IMR-90 (cell line): ENCODE results near the gene CNOT2. TPM values are rescaled to one million over a fixed set of nuclear protein-coding genes. Genes with fewer than 3 reads are reported as not detected.

Experiments used
- ATAC-seq: fragments of 200-7000 bp; cut with Tn5 transposase; 2 replicates; pipeline ENCODE4 v1.9.1; 2020; ENCODE audit warnings: low read depth, mild to moderate bottlenecking, moderate library complexity
- BruUV-seq: library from RNA; stranded (reverse); fragments of 400-500 nt; replicated peaks from 2 replicates; lab custom pipeline; 2021; lab: Mats Ljungman, UMichigan
- CTCF ChIA-PET: fragments of 300-600 bp; formaldehyde crosslinking; extraction: SDS; loops from one replicate; lab custom pipeline; 2021; ENCODE audit warnings: antibody characterized with exemption; lab: Yijun Ruan, JAX
- POLR2A ChIA-PET: fragments of 300-600 bp; sonication (Branson Sonifier 250); formaldehyde crosslinking; loops from one replicate; lab custom pipeline; 2022; ENCODE audit warnings: antibody characterized with exemption; ENCODE audit not compliant: unreplicated experiment; lab: Charles Lee
- DNase-seq: peaks from one replicate; pipeline ENCODE4 v3.0.0; 2013
- H2AFZ ChIP-seq: replicated peaks from 2 replicates; pipeline ENCODE3; 2013; ENCODE audit warnings: low read length, mild to moderate bottlenecking; ENCODE audit not compliant: poor library complexity
- H2AK5ac ChIP-seq: 2 replicates; pipeline ENCODE4 v1.6.1; 2013; ENCODE audit warnings: low read depth, low read length, inconsistent platforms
- H2AK9ac ChIP-seq: replicated peaks from 2 replicates; pipeline ENCODE3; 2013; ENCODE audit warnings: mild to moderate bottlenecking, low read depth, low read length, moderate library complexity; ENCODE audit not compliant: poor library complexity
- H2BK120ac ChIP-seq: 2 replicates; pipeline ENCODE4 v1.6.1; 2013; ENCODE audit warnings: low read depth, low read length, inconsistent platforms
- H2BK15ac ChIP-seq: 3 replicates; pipeline ENCODE4 v1.6.1; 2013; ENCODE audit warnings: low read depth, low read length, inconsistent platforms
- H2BK20ac ChIP-seq: 2 replicates; pipeline ENCODE4 v1.6.1; 2013; ENCODE audit warnings: low read depth, mild to moderate bottlenecking, inconsistent platforms, low read length, moderate library complexity
- H2BK5ac ChIP-seq: 2 replicates; pipeline ENCODE4 v1.6.1; 2013; ENCODE audit warnings: mild to moderate bottlenecking, low read depth, low read length, inconsistent platforms; ENCODE audit not compliant: poor library complexity, severe bottlenecking
- H3K14ac ChIP-seq: replicated peaks from 2 replicates; pipeline ENCODE4 v1.6.1; 2013; ENCODE audit warnings: low read depth, low read length, inconsistent platforms
- H3K18ac ChIP-seq: 2 replicates; pipeline ENCODE4 v1.6.1; 2013; ENCODE audit warnings: low read depth, low read length, control low read depth
- H3K23ac ChIP-seq: 2 replicates; pipeline ENCODE4 v1.6.1; 2013; ENCODE audit warnings: low read depth, low read length, inconsistent platforms
- H3K27ac ChIP-seq: 2 replicates; pipeline ENCODE4 v1.5.1; 2013; ENCODE audit warnings: mild to moderate bottlenecking, control low read depth, low read length; ENCODE audit not compliant: insufficient read depth
- H3K27me3 ChIP-seq: 2 replicates; pipeline ENCODE4 v1.6.1; 2013; ENCODE audit warnings: low read length; ENCODE audit not compliant: control insufficient read depth, insufficient read depth
- H3K36me3 ChIP-seq: 2 replicates; pipeline ENCODE4 v1.6.1; 2013; ENCODE audit warnings: low read length, mixed read lengths; ENCODE audit not compliant: control insufficient read depth, insufficient read depth
- H3K4ac ChIP-seq: 2 replicates; pipeline ENCODE4 v1.6.1; 2013; ENCODE audit warnings: low read depth, low read length, inconsistent platforms
- H3K4me1 ChIP-seq: 2 replicates; pipeline ENCODE4 v1.6.1; 2013; ENCODE audit warnings: low read length, mixed read lengths; ENCODE audit not compliant: control insufficient read depth, insufficient read depth
- H3K4me2 ChIP-seq: 2 replicates; pipeline ENCODE4 v1.6.1; 2013; ENCODE audit warnings: low read depth, mild to moderate bottlenecking, control low read depth, low read length, moderate library complexity
- H3K4me3 ChIP-seq: 2 replicates; pipeline ENCODE4 v1.5.1; 2013; ENCODE audit warnings: low read depth, mild to moderate bottlenecking, control low read depth, low read length, moderate library complexity; ENCODE audit not compliant: insufficient read depth
- H3K56ac ChIP-seq: 2 replicates; pipeline ENCODE4 v1.6.1; 2013; ENCODE audit warnings: low read length, inconsistent platforms; ENCODE audit not compliant: insufficient read depth; ENCODE audit errors: extremely low read depth
- H3K79me1 ChIP-seq, 2 experiments: 2 replicates each; pipeline ENCODE4 v1.6.1; 2013; ENCODE audit warnings: low read length in 2 of 2, inconsistent platforms in 1 of 2, low read depth in 1 of 2
- H3K9ac ChIP-seq: 2 replicates; pipeline ENCODE4 v1.6.1; 2013; ENCODE audit warnings: low read depth, low read length, control low read depth
- H3K9me1 ChIP-seq: 2 replicates; pipeline ENCODE4 v1.6.1; 2013; ENCODE audit warnings: low read length, inconsistent platforms; ENCODE audit not compliant: insufficient read depth
- H3K9me3 ChIP-seq: 2 replicates; pipeline ENCODE4 v1.6.1; 2013; ENCODE audit warnings: low read length; ENCODE audit not compliant: control insufficient read depth, insufficient read depth
- H4K20me1 ChIP-seq: 2 replicates; pipeline ENCODE4 v1.6.1; 2013; ENCODE audit warnings: low read length, inconsistent platforms; ENCODE audit not compliant: insufficient read depth
- H4K5ac ChIP-seq: 2 replicates; pipeline ENCODE4 v1.6.1; 2013; ENCODE audit warnings: mild to moderate bottlenecking, low read depth, low read length, control low read depth
- H4K8ac ChIP-seq, 2 experiments: 2 replicates each; pipeline ENCODE4 v1.6.1; 2013; ENCODE audit warnings: low read depth in 2 of 2, low read length in 2 of 2, control low read depth in 1 of 2, inconsistent platforms in 1 of 2
- H4K91ac ChIP-seq: 2 replicates; pipeline ENCODE4 v1.6.1; 2013; ENCODE audit warnings: low read depth, low read length, inconsistent platforms; ENCODE audit not compliant: insufficient read depth
- BHLHE40 ChIP-seq: fragments of 150-350 bp; IDR thresholded peaks from 2 replicates; pipeline ENCODE4 v1.6.1; 2016; ENCODE audit warnings: mild to moderate bottlenecking, low read depth, low read length
- CEBPB ChIP-seq: IDR thresholded peaks from 2 replicates; pipeline ENCODE4 v1.6.1; 2012; ENCODE audit warnings: low read depth, low read length, improper control_type of control experiment
- CHD1 ChIP-seq: IDR thresholded peaks from 2 replicates; pipeline ENCODE4 v1.6.1; 2012; ENCODE audit warnings: low read depth, low read length, improper control_type of control experiment
- CTCF ChIP-seq: conservative IDR thresholded peaks from 2 replicates; pipeline ENCODE4 v1.5.1; 2012; ENCODE audit warnings: mild to moderate bottlenecking, low read depth, low read length, improper control_type of control experiment
- ELK1 ChIP-seq: fragments of 150-350 bp; IDR thresholded peaks from 2 replicates; pipeline ENCODE4 v1.6.1; 2016; ENCODE audit warnings: low read depth, mild to moderate bottlenecking, low read length, moderate library complexity, borderline replicate concordance
- FOS ChIP-seq: fragments of 150-350 bp; IDR thresholded peaks from 2 replicates; pipeline ENCODE4 v1.6.1; 2016; ENCODE audit warnings: low read depth, low read length
- MAFK ChIP-seq: IDR thresholded peaks from 2 replicates; pipeline ENCODE4 v1.6.1; 2012; ENCODE audit warnings: low read depth, low read length, improper control_type of control experiment
- MAZ ChIP-seq: IDR thresholded peaks from 2 replicates; pipeline ENCODE4 v1.6.1; 2012; ENCODE audit warnings: low read depth, mild to moderate bottlenecking, low read length, improper control_type of control experiment, moderate library complexity, borderline replicate concordance
- MXI1 ChIP-seq: IDR thresholded peaks from 2 replicates; pipeline ENCODE4 v1.6.1; 2012; ENCODE audit warnings: low read depth, mild to moderate bottlenecking, low read length, moderate library complexity, borderline replicate concordance
- NFE2L2 ChIP-seq: fragments of 150-350 bp; IDR thresholded peaks from 2 replicates; pipeline ENCODE4 v1.6.1; 2016; ENCODE audit warnings: low read depth, mild to moderate bottlenecking, low read length
- POLR2A ChIP-seq: IDR thresholded peaks from 2 replicates; pipeline ENCODE4 v1.6.1; 2012; ENCODE audit warnings: mild to moderate bottlenecking, low read depth, low read length
- RAD21 ChIP-seq: IDR thresholded peaks from 2 replicates; pipeline ENCODE4 v1.6.1; 2012; ENCODE audit warnings: low read length, improper control_type of control experiment
- RCOR1 ChIP-seq: IDR thresholded peaks from 2 replicates; pipeline ENCODE4 v1.6.1; 2012; ENCODE audit warnings: mild to moderate bottlenecking, low read length, improper control_type of control experiment; ENCODE audit not compliant: insufficient replicate concordance
- RFX5 ChIP-seq: IDR thresholded peaks from 2 replicates; pipeline ENCODE4 v1.8.0; 2012; ENCODE audit warnings: low read depth, mild to moderate bottlenecking, low read length, moderate library complexity
- SMC3 ChIP-seq: fragments of 150-350 bp; IDR thresholded peaks from 2 replicates; pipeline ENCODE4 v1.6.1; 2016; ENCODE audit warnings: low read depth, mild to moderate bottlenecking, antibody characterized with exemption, low read length, moderate library complexity
- USF2 ChIP-seq: fragments of 150-350 bp; IDR thresholded peaks from 2 replicates; pipeline ENCODE4 v1.6.1; 2017; ENCODE audit warnings: mild to moderate bottlenecking, antibody characterized with exemption, low read length, low read depth
- WGBS, 2 experiments: methylation state at CpG; one replicate each; pipeline versions ENCODE4 v1.1.5 to v1.1.7; 2013; ENCODE audit warnings: missing lambda C conversion rate in 2 of 2; ENCODE audit not compliant: insufficient read length in 1 of 2; ENCODE audit errors: extremely low coverage in 2 of 2; 5-methylcytosine and 5-hydroxymethylcytosine counted together
- dilution Hi-C: fragments of 300-500 bp; cut with HindIII; formaldehyde crosslinking; loops from one replicate; pipeline ENCODE4 v1.14.3; 2018; ENCODE audit warnings: low sequenced_read_pairs; ENCODE audit not compliant: unreplicated experiment
- in situ Hi-C: fragments of 300-500 bp; cut with MboI; formaldehyde crosslinking; loops from 3 replicates; pipeline ENCODE4 v1.14.3; 2019; ENCODE audit warnings: low sequenced_read_pairs, inconsistent platforms, mixed read lengths
- intact Hi-C: fragments of 100-400 bp; cut with micrococcal nuclease; formaldehyde crosslinking; loops from 2 replicates; pipeline ENCODE4 v1.10.0; 2022
- polyA plus RNA-seq, 3 experiments: library from polyadenylated mRNA; depleted of rRNA; stranded (reverse); fragments of >200 nt; gene quantifications; 2 replicates each; pipeline ENCODE4 v1.2.3, GENCODE V29; 2012; ENCODE audit warnings: low replicate concordance in 1 of 3
- total RNA-seq: library from RNA; depleted of rRNA; stranded (reverse); fragments of >200 nt; gene quantifications from 2 replicates; pipeline ENCODE4 v1.2.3, GENCODE V29; 2012

The CNOT2 gene
- total and polyA plus RNA-seq, 2 of the 4 experiments (the other 2 are of a cell fraction), result 63.4 to 159 TPM

GRCh38 chr12:70265132-70265531 is 21.9 kb downstream of the CNOT2 start:
- H2BK120ac ChIP-seq, result no peak overlapping the region
- H3K9me3 ChIP-seq, result no peaks in the 10 kb centered on the region
- no peak overlapping the region for H4K5ac ChIP-seq
- WGBS, 2 experiments, result no CpG with 5 or more reads among the region's 1 CpG
- H3K9me1 ChIP-seq, result 0 out of 2 replicates have a peak, but pooled peaks cover 2% of the 10 kb centered on the region
- H3K14ac ChIP-seq, result no peak overlapping the region
- intact Hi-C loops (no loop called here), in situ Hi-C loops (no loop called here), dilution Hi-C loops (no loop called here)
- H4K8ac ChIP-seq, result no peak overlapping the region
- no peak overlapping the region for H3K9ac ChIP-seq
- H2BK20ac ChIP-seq, result no peak overlapping the region
- TF ChIP-seq RAD21, result no peak
- no peak for TF ChIP-seq MXI1
- no peak for TF ChIP-seq CHD1
- no peak for TF ChIP-seq POLR2A
- no peak for TF ChIP-seq RFX5
- TF ChIP-seq MAZ, result no peak
- no peak for TF ChIP-seq SMC3
- TF ChIP-seq FOS, result no peak
- TF ChIP-seq BHLHE40, result no peak
- TF ChIP-seq CEBPB, result no peak
- no peak for TF ChIP-seq MAFK
- no peak for TF ChIP-seq CTCF
- no peak for TF ChIP-seq NFE2L2
- no peak for TF ChIP-seq ELK1
- TF ChIP-seq USF2, result no peak
- no peak for TF ChIP-seq RCOR1
- H2BK5ac ChIP-seq, result no peak overlapping the region
- H4K20me1 ChIP-seq, result peaks cover 39% of the 10 kb centered on the region; the same call in 1 of the 2 replicates
- H3K56ac ChIP-seq, result no peak overlapping the region
- no peak overlapping the region for H2BK15ac ChIP-seq
- no peak for ATAC-seq
- H2AK9ac ChIP-seq, result no peak overlapping the region
- no peak overlapping the region for H2AFZ ChIP-seq
- H3K4me1 ChIP-seq, result peaks cover 4% of the 10 kb centered on the region
- H3K4me3 ChIP-seq, result no peak overlapping the region
- H2AK5ac ChIP-seq, result no peak overlapping the region
- ChIA-PET CTCF (no interaction called here), POLR2A (no interaction called here)
- H3K79me1 ChIP-seq, result peaks cover 11 to 25% of the 10 kb centered on the region in 2 experiments
- H3K27me3 ChIP-seq, result no peaks in the 10 kb centered on the region
- no TSS peak for BruUV-seq
- H3K23ac ChIP-seq, result no peak overlapping the region
- no peak overlapping the region for H4K91ac ChIP-seq
- DNase-seq, result no peak
- no peak overlapping the region for H3K4ac ChIP-seq
- no peaks in the 10 kb centered on the region for H3K36me3 ChIP-seq
- no peak overlapping the region for H3K27ac ChIP-seq
- no peak overlapping the region for H3K4me2 ChIP-seq
- H3K18ac ChIP-seq, result no peak overlapping the region
